Activated CD4-positive, alpha-beta memory T cell treated with anti-CD3 and anti-CD28 coated beads for 36 hours (primary cell): ENCODE data around the gene ANAPC1. TPM values are rescaled to one million over a fixed set of nuclear protein-coding genes. Genes with fewer than 3 reads are reported as not detected.
"Not testable (repeated sequence)": the region's sequence is repeated elsewhere in the genome, so short reads cannot be mapped to it uniquely, and the experiment has no call there.

Experiments
- CTCF ChIA-PET: fragments of 350-600 bp; sonication (Branson Sonifier 250); formaldehyde crosslinking; loops from one replicate; lab custom pipeline; 2021; ENCODE audit warnings: antibody characterized with exemption, inconsistent platforms; lab: Charles Lee
- POLR2A ChIA-PET: fragments of 350-600 bp; sonication (Branson Sonifier 250); formaldehyde crosslinking; loops from one replicate; lab custom pipeline; 2021; ENCODE audit warnings: antibody characterized with exemption; lab: Charles Lee
- DNase-seq: peaks from one replicate; pipeline ENCODE4 v3.0.0-alpha.2; 2020
- H3K27ac Mint-ChIP-seq: one replicate; pipeline ENCODE4 v1.8.0; 2021; ENCODE audit warnings: mixed read lengths
- H3K27me3 Mint-ChIP-seq: one replicate; pipeline ENCODE4 v1.8.0; 2021; ENCODE audit warnings: mixed read lengths
- H3K36me3 Mint-ChIP-seq: one replicate; pipeline ENCODE4 v1.8.0; 2021; ENCODE audit warnings: mixed read lengths
- H3K4me1 Mint-ChIP-seq: one replicate; pipeline ENCODE4 v1.8.0; 2021; ENCODE audit warnings: low read depth, mixed read lengths
- H3K4me3 Mint-ChIP-seq: one replicate; pipeline ENCODE4 v1.8.0; 2021; ENCODE audit warnings: mild to moderate bottlenecking, mixed read lengths
- H3K9me3 Mint-ChIP-seq: one replicate; pipeline ENCODE4 v1.8.0; 2021; ENCODE audit warnings: mixed read lengths
- intact Hi-C: fragments of 100-400 bp; cut with micrococcal nuclease; formaldehyde crosslinking; loops from one replicate; pipeline ENCODE4 v1.15.1; 2023
- total RNA-seq, 2 experiments: library from RNA; stranded (reverse); gene quantifications; one replicate each; pipeline ENCODE4 v1.2.3, GENCODE V29; 2021

ANAPC1 gene
- total RNA-seq, 2 experiments from 2014 or later, result 88.8 to 90.2 TPM

DNA sequence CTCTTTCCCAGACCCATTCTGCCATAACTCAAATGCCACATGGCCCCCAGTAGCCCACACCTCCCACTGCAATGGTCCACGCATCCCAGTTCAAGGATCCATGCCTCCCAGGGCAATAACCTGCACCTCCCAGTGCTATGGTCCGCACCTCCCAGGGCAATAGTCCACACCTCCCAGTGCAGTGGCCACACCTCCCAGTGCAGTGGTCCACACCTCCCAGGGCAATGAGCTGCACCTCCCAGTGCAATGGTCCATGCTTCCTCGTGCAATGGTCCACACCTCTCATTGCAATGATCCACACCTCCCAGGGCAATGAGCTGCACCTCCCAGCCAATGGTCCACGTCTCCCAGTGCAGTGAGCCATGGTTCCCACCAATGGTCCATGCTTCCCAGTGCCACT lies 135.6 kb downstream of the ANAPC1 start:
- H3K4me1 Mint-ChIP-seq, result not testable (repeated sequence)

DNA sequence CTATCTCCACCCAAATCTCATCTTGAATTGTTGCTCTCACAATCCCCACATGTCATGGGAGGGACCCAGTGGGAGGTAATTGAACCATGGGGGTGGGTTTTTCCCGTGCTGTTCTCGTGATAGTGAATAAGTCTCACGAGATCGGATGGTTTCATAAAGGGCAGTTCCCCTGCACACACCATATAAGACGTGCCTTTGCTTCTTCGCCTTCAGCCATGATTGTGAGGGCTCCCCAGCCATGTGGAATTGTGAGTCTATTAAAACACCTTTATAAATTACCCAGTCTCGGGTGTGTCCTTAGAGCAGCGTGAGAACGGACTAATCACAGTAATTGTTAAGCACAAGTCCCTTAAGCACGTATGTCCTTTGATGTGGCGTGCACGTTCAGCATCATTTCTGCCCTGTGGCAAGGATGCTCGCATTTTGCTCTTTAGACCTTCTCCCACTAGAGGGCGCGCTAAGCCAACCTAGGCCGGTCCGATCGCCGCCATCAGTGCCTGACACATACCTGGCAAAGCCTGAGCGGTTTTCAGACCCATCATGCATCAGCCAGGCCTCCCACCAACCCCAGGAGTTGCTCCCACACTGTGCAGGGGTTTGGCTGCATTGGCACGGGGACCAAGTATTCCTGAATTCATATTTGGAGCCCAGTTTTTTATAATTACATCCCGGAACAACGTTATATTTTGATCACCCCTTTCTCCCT lies 136.4 kb downstream of the ANAPC1 start:
- H3K4me3 Mint-ChIP-seq, H3K27me3 Mint-ChIP-seq, H3K36me3 Mint-ChIP-seq, intact Hi-C loops, H3K27ac Mint-ChIP-seq, POLR2A ChIA-PET, H3K9me3 Mint-ChIP-seq, CTCF ChIA-PET, H3K4me1 Mint-ChIP-seq: not testable (repeated sequence)
- peak; percentile 93 for DNase-seq

More for the DNA sequence above, 135.6 kb downstream of the ANAPC1 start:
- H3K36me3 Mint-ChIP-seq, H3K27me3 Mint-ChIP-seq, DNase-seq, H3K27ac Mint-ChIP-seq, H3K4me3 Mint-ChIP-seq, CTCF ChIA-PET, intact Hi-C loops, POLR2A ChIA-PET, H3K9me3 Mint-ChIP-seq: not testable (repeated sequence)

DNA sequence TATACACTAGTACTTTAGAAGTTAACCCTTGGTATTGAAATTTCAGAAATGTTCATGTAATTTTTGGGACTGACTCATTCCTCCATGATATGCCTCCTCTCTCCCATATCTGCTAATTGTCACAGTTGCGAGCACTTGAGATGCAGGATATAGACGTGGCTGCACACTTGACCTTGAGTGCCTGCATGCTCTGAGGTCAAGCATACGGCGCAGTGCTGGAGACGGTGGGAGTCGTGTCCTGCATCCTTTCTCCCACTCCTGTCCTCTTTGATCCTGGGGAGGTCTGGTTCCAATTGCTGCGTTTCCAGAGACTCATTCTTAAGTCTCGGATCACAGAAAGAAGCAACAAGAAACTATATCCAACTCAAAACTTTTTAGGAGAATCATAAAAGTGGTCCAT lies 139.2 kb downstream of the ANAPC1 start:
- CTCF ChIA-PET, intact Hi-C loops, H3K27me3 Mint-ChIP-seq, H3K4me3 Mint-ChIP-seq, DNase-seq, H3K36me3 Mint-ChIP-seq, H3K4me1 Mint-ChIP-seq, H3K9me3 Mint-ChIP-seq, POLR2A ChIA-PET, H3K27ac Mint-ChIP-seq: not testable (repeated sequence)

DNA sequence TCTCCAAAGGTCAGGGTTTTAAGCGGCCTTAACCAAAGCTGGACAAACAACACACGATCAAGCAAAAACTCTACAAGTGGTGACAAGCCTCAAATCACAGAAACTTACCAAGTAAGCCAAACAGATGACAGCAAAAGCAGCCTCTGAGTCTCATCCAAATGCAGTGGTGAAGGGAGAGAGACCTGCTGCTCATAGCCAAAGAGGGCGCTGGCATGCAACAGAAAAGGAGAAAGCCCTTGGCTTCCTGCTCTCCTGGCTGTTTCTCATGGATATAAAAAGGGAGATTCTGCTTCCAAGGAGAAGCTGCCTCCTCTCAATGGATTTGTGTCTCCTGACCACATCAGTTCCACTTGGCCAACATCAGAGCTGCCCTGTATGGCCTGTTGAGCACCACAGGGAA lies 142.5 kb downstream of the ANAPC1 start:
- H3K36me3 Mint-ChIP-seq, POLR2A ChIA-PET, CTCF ChIA-PET, H3K27ac Mint-ChIP-seq, H3K4me1 Mint-ChIP-seq, intact Hi-C loops, H3K27me3 Mint-ChIP-seq, DNase-seq, H3K9me3 Mint-ChIP-seq, H3K4me3 Mint-ChIP-seq: not testable (repeated sequence)

DNA sequence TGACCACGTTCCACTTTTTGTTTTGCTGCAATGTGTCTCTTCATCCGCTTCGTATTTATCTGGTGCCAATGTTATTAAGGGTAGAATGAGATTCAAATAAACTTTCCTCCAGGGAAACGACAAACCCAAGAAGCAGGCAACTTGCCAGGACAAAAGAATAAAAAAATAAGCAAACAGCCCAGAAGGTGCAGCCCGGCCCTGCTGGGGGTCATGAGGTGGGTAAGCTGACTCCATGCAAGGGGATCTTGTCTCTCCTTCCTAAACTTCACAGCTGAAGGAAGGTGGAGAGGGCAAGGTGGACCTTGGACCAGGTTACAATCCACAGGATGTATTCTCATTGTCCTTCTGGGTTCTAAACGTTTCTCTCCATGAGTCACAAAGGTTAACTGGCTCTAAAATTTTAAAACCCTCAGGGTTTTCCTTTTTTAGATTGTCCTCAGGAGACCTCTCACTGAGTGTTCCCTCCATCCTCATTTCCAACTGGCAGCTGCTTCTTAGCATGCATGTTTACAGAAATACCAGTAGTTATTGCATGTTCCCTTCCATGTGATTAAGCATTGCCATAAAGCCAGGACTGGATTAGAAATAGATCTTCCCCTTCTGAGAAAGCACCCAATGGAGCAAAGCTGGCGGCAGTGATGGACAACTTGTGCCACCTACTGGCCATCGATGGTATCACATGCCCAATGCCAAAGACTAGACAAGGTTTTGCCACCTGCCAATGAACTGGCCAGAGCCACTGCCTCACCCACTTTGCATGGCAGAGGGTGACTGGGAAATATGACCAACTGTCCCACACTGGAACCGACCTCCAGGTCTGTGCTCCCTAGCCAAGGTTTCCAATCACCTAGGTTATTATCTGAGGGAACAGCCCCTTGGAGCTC lies 147.9 kb downstream of the ANAPC1 start:
- POLR2A ChIA-PET, H3K4me3 Mint-ChIP-seq, DNase-seq, H3K36me3 Mint-ChIP-seq, H3K4me1 Mint-ChIP-seq, H3K27ac Mint-ChIP-seq, CTCF ChIA-PET, H3K9me3 Mint-ChIP-seq, intact Hi-C loops, H3K27me3 Mint-ChIP-seq: not testable (repeated sequence)

DNA sequence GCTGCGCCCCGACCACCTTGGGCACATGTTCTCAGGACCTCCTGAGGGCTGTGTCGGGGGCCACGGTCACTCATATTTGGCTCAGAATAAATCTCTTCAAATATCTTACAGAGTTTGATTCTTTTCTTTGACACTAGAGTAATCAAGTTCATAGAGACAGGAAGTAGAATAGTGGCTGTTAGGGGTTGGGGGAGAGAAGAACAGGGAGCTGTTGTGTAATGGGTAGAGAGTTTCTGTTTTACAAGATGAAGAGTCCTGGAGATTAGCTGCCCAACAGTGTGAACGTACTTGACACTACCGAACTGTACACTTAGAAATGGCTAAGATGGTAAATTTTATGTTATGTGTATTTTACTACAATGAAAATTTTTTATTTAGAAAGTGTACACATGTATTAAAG lies 148.6 kb downstream of the ANAPC1 start:
- H3K36me3 Mint-ChIP-seq, H3K4me3 Mint-ChIP-seq, intact Hi-C loops, H3K27me3 Mint-ChIP-seq, H3K9me3 Mint-ChIP-seq, H3K4me1 Mint-ChIP-seq, DNase-seq, H3K27ac Mint-ChIP-seq, POLR2A ChIA-PET, CTCF ChIA-PET: not testable (repeated sequence)

DNA sequence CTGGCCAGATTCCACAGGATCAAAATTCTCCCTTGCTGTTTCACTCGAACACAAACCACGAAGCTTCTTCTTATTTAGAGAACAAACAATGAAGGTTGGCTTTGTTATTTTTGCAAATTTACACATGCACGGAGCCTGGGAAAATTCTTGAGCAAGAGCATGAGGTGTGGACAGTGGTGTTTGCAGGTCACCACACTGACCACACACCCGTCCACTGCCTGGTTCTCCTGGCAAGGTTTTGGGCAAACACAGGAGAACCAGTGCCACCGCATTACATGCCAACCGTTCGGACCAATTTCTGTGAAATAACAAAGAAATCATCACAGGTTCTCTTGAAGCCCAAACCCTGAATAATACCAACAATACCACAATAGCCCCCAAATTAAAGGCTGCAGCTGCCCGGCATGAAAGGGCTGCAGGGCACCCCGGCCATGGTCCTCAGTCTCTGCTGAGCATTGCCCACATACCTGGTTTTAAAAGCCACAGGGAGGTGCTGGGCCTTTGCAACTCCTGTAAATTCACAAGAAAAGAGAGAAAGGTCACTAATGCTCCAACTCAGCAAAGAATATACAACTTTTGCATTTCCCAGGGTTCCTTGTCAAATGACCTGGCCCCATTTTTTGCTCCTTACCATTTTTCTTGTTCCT lies 154.1 kb downstream of the ANAPC1 start:
- H3K27me3 Mint-ChIP-seq, H3K9me3 Mint-ChIP-seq, CTCF ChIA-PET, H3K27ac Mint-ChIP-seq, POLR2A ChIA-PET, intact Hi-C loops, H3K36me3 Mint-ChIP-seq, H3K4me3 Mint-ChIP-seq, DNase-seq, H3K4me1 Mint-ChIP-seq: not testable (repeated sequence)

DNA sequence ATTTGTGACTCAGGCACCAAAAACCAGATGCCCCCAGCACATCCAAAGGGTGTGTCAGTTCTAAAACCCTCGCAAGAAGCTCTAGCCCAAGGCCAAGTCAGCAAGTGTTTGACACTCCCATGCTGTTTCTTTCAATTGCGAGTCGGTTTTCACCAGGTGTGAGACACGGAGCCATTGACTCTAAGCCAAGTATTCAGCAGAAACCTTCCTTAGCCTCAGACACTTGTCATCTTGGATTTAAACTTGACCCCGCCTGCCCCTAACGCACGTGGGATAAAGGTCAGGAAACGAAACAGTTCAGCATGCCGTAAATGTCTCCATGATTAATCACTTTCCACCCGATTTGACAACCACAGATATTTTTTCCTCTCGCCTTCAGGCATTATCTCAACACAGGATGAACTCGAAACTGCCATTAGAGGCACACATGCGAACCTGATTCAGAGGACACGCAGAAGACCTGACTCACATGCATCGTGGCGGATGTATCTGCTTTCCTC lies 156.3 kb downstream of the ANAPC1 start:
- H3K27me3 Mint-ChIP-seq, intact Hi-C loops, H3K36me3 Mint-ChIP-seq, POLR2A ChIA-PET, H3K4me1 Mint-ChIP-seq, H3K9me3 Mint-ChIP-seq, CTCF ChIA-PET, H3K4me3 Mint-ChIP-seq: not testable (repeated sequence)
- DNase-seq, result peak; percentile 68
- peak overlapping the region; percentile 45 for H3K27ac Mint-ChIP-seq

DNA sequence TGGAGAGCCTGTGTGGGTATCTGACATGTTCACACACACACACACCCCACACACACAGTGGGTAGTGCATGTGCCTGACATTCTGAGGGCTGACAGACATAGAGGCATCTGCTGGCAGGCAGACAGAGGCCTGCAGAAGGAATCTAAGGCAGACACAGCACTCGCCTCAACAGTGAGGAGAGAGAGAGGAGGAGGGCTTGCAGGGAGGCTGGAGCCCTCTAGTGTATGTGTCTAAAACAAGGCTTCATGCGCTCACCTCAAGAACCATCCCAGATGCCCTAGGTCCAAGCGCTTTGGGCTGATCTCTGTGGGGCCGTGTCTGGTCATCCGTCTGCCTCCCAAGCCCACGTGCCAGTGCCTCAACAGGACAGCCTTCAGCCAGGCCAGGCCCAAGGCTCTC lies 158.3 kb downstream of the ANAPC1 start:
- DNase-seq, result peak; percentile 29
- H3K4me1 Mint-ChIP-seq, H3K4me3 Mint-ChIP-seq, H3K36me3 Mint-ChIP-seq, H3K27me3 Mint-ChIP-seq, CTCF ChIA-PET, H3K27ac Mint-ChIP-seq, POLR2A ChIA-PET, H3K9me3 Mint-ChIP-seq, intact Hi-C loops: not testable (repeated sequence)

DNA sequence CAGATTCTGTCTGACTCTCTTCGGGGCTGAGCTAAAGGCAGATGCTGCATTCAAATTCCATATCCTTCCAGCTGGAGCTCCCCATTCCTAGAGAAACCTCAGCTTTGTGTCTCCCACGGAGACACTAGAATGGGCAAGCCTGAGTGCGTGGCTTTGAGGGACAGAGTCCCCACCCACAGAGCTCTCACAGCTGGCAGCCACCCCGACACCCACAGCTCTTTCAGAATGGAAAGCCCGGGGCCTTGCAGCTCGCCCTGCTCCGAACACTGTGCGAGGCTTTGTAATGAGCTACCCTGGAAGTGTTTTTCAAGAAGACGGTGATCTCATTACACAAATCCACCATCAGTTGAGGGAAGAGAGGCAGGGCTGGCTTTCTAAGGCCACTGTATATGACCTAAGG lies 164.4 kb downstream of the ANAPC1 start:
- H3K4me1 Mint-ChIP-seq, H3K4me3 Mint-ChIP-seq, H3K36me3 Mint-ChIP-seq, CTCF ChIA-PET, DNase-seq, H3K27ac Mint-ChIP-seq, H3K9me3 Mint-ChIP-seq, POLR2A ChIA-PET, H3K27me3 Mint-ChIP-seq: not testable (repeated sequence)
- intact Hi-C loops, result loop anchor here (10.0 kb wide), 1 partner anchor 905 kb away; no protein-coding TSS in a partner anchor
